Measurements from ENCODE around the gene C6orf89. TPM values are rescaled to one million over a fixed set of nuclear protein-coding genes. Genes with fewer than 3 reads are reported as not detected.
A peak's percentile ranks its signal among the peaks of the same experiment; 100 is the strongest.

The C6orf89 gene
- total RNA-seq, 1 experiment from 2014 or later = 32.9 TPM

- ChIA-PET POLR2A (no interaction called here), CTCF (no interaction called here), RAD21 (ENCODE audit: low non-redundant PET in 1 of 2, low total read pairs in 2 of 2, uncharacterized antibody in 2 of 2, unreplicated experiment in 2 of 2) (no interaction called here)
- H3K9ac ChIP-seq (ENCODE audit: low read length) = no peak overlapping the region
- H3K27me3 ChIP-seq (ENCODE audit: insufficient read depth, low read length) = no peaks in the 10 kb centered on the region
- peaks cover 6 to 9% of the 10 kb centered on the region in 2 experiments; a peak in 3 of 4 replicates for H3K36me3 ChIP-seq (ENCODE audit: control insufficient read depth in 1 of 2, insufficient read depth in 2 of 2, low read length in 2 of 2)
- H3K9me2 ChIP-seq (ENCODE audit: insufficient read depth) = no peaks in the 10 kb centered on the region
- no peak overlapping the region for H2AFZ ChIP-seq (ENCODE audit: low read depth, low read length, poor library complexity, severe bottlenecking)
- peaks cover 0 to 26% of the 10 kb centered on the region in 2 experiments; a peak in 3 of 4 replicates for H3K4me1 ChIP-seq (ENCODE audit: control insufficient read depth in 1 of 2, insufficient read depth in 2 of 2, low read length in 2 of 2)
- BruUV-seq (replicated peaks) = no TSS peak
- intact Hi-C loops (cut with micrococcal nuclease) = no loop called here
- no peaks in the 10 kb centered on the region for H3K9me3 ChIP-seq (ENCODE audit: control insufficient read depth in 1 of 2, insufficient read depth in 1 of 2, low read depth in 1 of 2, low read length in 2 of 2)
- H3K4me3 ChIP-seq (replicated peaks in 1 of 2; ENCODE audit: low read depth in 1 of 2, low read length in 2 of 2) = no peak overlapping the region
- no peak; the same call in 1 of the 2 replicates for ATAC-seq
- no peaks in the 10 kb centered on the region for H3K79me2 ChIP-seq (ENCODE audit: insufficient read depth, low read length)
- TF ChIP-seq POLR2AphosphoS5 (IDR thresholded peaks at IDR 0.05; ENCODE audit: low read depth, low read length) (no peak), ZNF274 (IDR thresholded peaks at IDR 0.05; ENCODE audit: low read depth, low read length) (no peak), ZBTB33 (IDR thresholded peaks at IDR 0.05; ENCODE audit: extremely low read depth, insufficient replicate concordance, low read length) (no peak), TCF7L2 (IDR thresholded peaks at IDR 0.05; ENCODE audit: borderline replicate concordance, extremely low read depth, insufficient read depth, insufficient read length) (no peak), POLR2A (IDR thresholded peaks at IDR 0.05; ENCODE audit: borderline replicate concordance, extremely low read depth, insufficient read depth, insufficient read length) (no peak), RAD21 (IDR thresholded peaks at IDR 0.05; ENCODE audit: low read depth) (no peak), JUND (IDR thresholded peaks at IDR 0.05) (no peak)
- no peak for DNase-seq (ENCODE audit: low read depth, low spot score)
- H4K20me1 ChIP-seq (ENCODE audit: insufficient read depth) = no peaks in the 10 kb centered on the region
- H3K27ac ChIP-seq (ENCODE audit: low read depth, low read length) = no peak overlapping the region
- H3K4me2 ChIP-seq (ENCODE audit: low read length) = 0 out of 2 replicates have a peak overlapping the region, but pooled peaks have one; percentile 9
These were observed 34.3 kb downstream of the C6orf89 start for GRCh38 chr6:36920049-36920448.

GRCh38 chr6:36920546-36920945 lies 34.8 kb downstream of the C6orf89 start:
- ATAC-seq (no peak), DNase-seq (ENCODE audit: low read depth, low spot score) (no peak)
- Histone ChIP-seq H2AFZ (ENCODE audit: low read depth, low read length, poor library complexity, severe bottlenecking) (no peak overlapping the region), H4K20me1 (ENCODE audit: insufficient read depth) (no peaks in the 10 kb centered on the region), H3K27me3 (ENCODE audit: insufficient read depth, low read length) (no peaks in the 10 kb centered on the region), H3K4me1 (ENCODE audit: control insufficient read depth in 1 of 2, insufficient read depth in 2 of 2, low read length in 2 of 2) (peaks cover 0 to 21% of the 10 kb centered on the region in 2 experiments; a peak in 2 of 4 replicates), H3K9ac (ENCODE audit: low read length) (no peak overlapping the region), H3K9me2 (ENCODE audit: insufficient read depth) (no peaks in the 10 kb centered on the region), H3K27ac (ENCODE audit: low read depth, low read length) (no peak overlapping the region), H3K4me2 (ENCODE audit: low read length) (no peak overlapping the region), H3K79me2 (ENCODE audit: insufficient read depth, low read length) (no peaks in the 10 kb centered on the region), H3K36me3 (ENCODE audit: control insufficient read depth in 1 of 2, insufficient read depth in 2 of 2, low read length in 2 of 2) (peaks cover 6 to 9% of the 10 kb centered on the region in 2 experiments; a peak in 3 of 4 replicates), H3K9me3 (ENCODE audit: control insufficient read depth in 1 of 2, insufficient read depth in 1 of 2, low read depth in 1 of 2, low read length in 2 of 2) (no peaks in the 10 kb centered on the region), H3K4me3 (replicated peaks in 1 of 2; ENCODE audit: low read depth in 1 of 2, low read length in 2 of 2) (no peak overlapping the region)
- BruUV-seq (replicated peaks) = no TSS peak
- ChIA-PET CTCF (no interaction called here), POLR2A (no interaction called here), RAD21 (ENCODE audit: low non-redundant PET in 1 of 2, low total read pairs in 2 of 2, uncharacterized antibody in 2 of 2, unreplicated experiment in 2 of 2) (no interaction called here)
- intact Hi-C loops (cut with micrococcal nuclease) = no loop called here
- TF ChIP-seq FOSL1 (IDR thresholded peaks at IDR 0.05; ENCODE audit: low read depth) = no peak
- TF ChIP-seq SRF (IDR thresholded peaks at IDR 0.05; ENCODE audit: low read depth) = no peak
- TF ChIP-seq SP1 (IDR thresholded peaks at IDR 0.05; ENCODE audit: low read depth) = no peak
- no peak for TF ChIP-seq RAD21 (IDR thresholded peaks at IDR 0.05; ENCODE audit: low read depth)
- TF ChIP-seq ELF1 (IDR thresholded peaks at IDR 0.05; ENCODE audit: borderline replicate concordance, low read depth) = no peak
- no peak for TF ChIP-seq MAX (IDR thresholded peaks at IDR 0.05)
- no peak for TF ChIP-seq REST (IDR thresholded peaks at IDR 0.05; ENCODE audit: low read depth)
- no peak for TF ChIP-seq CBX3 (IDR thresholded peaks at IDR 0.05; ENCODE audit: low read depth)
- TF ChIP-seq SIN3A (IDR thresholded peaks at IDR 0.05; ENCODE audit: low read depth) = no peak
- TF ChIP-seq POLR2A (IDR thresholded peaks at IDR 0.05; ENCODE audit: borderline replicate concordance, extremely low read depth, insufficient read depth, insufficient read length) = no peak
- TF ChIP-seq EZH2 (IDR thresholded peaks at IDR 0.05) = no peak
- no peak for TF ChIP-seq JUND (IDR thresholded peaks at IDR 0.05)
- TF ChIP-seq POLR2AphosphoS5 (IDR thresholded peaks at IDR 0.05; ENCODE audit: low read depth, low read length) = no peak
- no peak for TF ChIP-seq EGR1 (IDR thresholded peaks at IDR 0.05; ENCODE audit: low read depth)

Data from HCT116 (cell line).